GM12874 (cell line): ENCODE results near the gene GDF7.

Experiments
- CTCF ChIP-seq: IDR thresholded peaks from 2 replicates; pipeline ENCODE4 v1.5.1; 2011; ENCODE audit warnings: low read depth, mild to moderate bottlenecking, control low read depth, low read length, moderate library complexity; ENCODE audit not compliant: insufficient read depth

GDF7 gene

GRCh38 chr2:20670315-20671035, 3.5 kb downstream of the GDF7 start:
- no peak for TF ChIP-seq CTCF

DNA sequence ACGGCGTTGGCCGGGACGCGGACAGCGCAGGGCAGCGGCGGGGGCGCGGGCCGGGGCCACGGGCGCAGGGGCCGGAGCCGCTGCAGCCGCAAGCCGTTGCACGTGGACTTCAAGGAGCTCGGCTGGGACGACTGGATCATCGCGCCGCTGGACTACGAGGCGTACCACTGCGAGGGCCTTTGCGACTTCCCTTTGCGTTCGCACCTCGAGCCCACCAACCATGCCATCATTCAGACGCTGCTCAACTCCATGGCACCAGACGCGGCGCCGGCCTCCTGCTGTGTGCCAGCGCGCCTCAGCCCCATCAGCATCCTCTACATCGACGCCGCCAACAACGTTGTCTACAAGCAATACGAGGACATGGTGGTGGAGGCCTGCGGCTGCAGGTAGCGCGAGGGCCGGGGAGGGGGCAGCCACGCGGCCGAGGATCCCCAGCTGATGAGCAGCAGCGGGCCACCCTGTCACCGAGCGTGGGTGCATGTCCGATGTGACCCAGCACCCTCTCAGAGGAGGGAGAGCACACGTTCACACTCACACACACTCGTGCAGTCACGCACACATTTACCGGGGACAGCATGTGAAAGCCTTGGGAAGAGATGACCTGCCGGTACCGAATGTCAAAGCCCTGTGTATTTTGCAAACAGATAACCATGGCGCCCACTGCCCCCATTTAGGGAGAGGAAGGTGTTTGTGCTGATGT, 4.2 kb downstream of the GDF7 start:
- TF ChIP-seq CTCF: no peak

DNA sequence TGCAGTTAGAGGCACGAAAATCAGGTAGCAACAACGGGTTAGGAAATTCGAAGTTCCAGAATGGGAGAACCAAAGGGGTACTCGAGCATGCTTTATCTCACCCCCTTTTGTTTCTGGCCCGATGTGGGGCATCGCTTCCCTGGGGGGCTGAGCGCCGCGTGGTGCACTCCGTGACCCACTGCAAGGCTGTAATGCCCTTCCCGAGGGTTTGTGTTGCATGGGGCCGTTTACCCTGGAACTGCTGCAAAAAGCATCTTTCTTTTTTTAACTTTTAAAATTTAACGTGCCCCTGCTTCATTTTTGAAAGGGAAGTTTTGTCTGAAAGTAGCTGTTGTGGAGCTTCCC, 4.8 kb downstream of the GDF7 start:
- TF ChIP-seq CTCF: no peak

- TF ChIP-seq CTCF: no peak
These were observed 5.4 kb downstream of the GDF7 start for GRCh38 chr2:20672201-20672951.

DNA sequence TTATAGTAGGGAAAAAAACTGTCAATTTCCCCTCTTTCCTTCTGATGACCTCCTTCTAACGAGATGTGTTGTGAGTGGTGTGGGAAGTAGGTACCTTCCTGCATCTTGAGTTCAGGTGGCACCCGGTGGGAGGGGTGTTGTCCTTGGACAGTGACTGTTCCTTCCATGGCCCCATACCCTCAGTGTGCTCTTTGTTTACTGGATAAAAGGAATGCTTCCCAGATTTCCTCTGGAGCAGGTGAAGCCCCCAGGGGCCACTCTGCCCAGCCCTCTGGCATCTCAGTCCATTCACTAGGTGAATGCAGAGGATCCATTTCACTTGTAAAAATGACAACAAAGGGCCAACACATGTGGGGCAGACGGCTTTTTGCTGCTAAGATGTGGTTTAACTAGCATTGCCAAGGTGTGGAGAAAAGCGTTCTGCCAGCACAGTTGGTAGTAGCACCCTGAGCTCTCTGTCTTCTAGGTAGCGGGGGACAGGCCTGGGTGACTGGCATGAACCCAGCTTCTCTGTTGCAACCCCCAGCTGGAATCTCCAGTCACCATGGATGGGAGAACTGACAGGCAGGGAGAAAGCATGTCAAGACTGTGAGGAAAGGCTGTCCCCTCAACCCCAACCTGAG, 6.9 kb downstream of the GDF7 start:
- TF ChIP-seq CTCF: no peak

GRCh38 chr2:20674309-20674965, 7.5 kb downstream of the GDF7 start:
- no peak for TF ChIP-seq CTCF
